Sigmoid colon (tissue), 4 donors: Measurements from ENCODE around the gene TP53BP2.

ENCODE experiments used
- CTCF ChIP-seq, 4 experiments: fragments of 450-650 bp in 3 of 4; fragments of 200-600 bp in 1 of 4; IDR thresholded peaks; one replicate each; pipeline ENCODE4 v1.5.1; 2016 to 2019; ENCODE audit warnings: antibody characterized with exemption in 4 of 4, mild to moderate bottlenecking in 3 of 4, moderate library complexity in 2 of 4
- EP300 ChIP-seq, 4 donors: sonication (generic); formaldehyde crosslinking; IDR thresholded peaks; one replicate each; pipeline ENCODE4 v1.6.1; 2017; ENCODE audit warnings: antibody characterized with exemption in 4 of 4
- POLR2A ChIP-seq, 2 donors: fragments of 450-650 bp; IDR thresholded peaks; one replicate each; pipeline ENCODE4 v1.6.1; 2016; ENCODE audit warnings: antibody characterized with exemption in 2 of 2, mild to moderate bottlenecking in 2 of 2, moderate library complexity in 2 of 2
- POLR2AphosphoS5 ChIP-seq, 4 donors: sonication (generic); formaldehyde crosslinking; IDR thresholded peaks; one replicate each; pipeline ENCODE4 v1.6.1; 2017; ENCODE audit warnings: antibody characterized with exemption in 4 of 4

DNA sequence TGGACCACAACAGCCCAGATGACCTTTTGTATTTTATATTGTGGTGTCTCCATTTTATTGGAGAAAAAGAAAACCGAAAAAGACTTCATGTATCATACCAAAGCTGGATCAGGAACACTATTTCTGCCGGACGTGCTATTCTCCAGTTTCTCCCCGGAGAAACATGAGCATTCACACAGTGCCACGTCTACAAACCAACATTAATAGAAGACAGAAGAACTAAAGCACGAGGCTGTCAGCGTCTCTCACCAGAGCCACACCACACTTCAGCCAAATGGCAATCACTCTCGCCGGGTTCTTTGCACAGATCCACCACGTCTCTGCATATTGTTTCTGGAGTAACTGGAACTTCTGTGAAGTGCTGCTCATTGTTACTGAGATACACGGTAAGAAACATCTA is 24.8 kb downstream of the TP53BP2 start:
- TF ChIP-seq CTCF (IDR thresholded peaks at IDR 0.05): no peak
- no peak for TF ChIP-seq POLR2A (IDR thresholded peaks at IDR 0.05)
- TF ChIP-seq POLR2AphosphoS5 (IDR thresholded peaks at IDR 0.05): no peak
- no peak for TF ChIP-seq EP300 (IDR thresholded peaks at IDR 0.05)
